A549 treated with Hydrocortisone at 1 μM for 4 hours (cell line): Measurements from ENCODE around the gene HSD17B12. TPM values are rescaled to one million over a fixed set of nuclear protein-coding genes. Genes with fewer than 3 reads are reported as not detected.

ENCODE experiments used
- total RNA-seq: library from RNA; stranded (reverse); fragments of 200-300 nt; extraction: Qiagen RNA extraction; gene quantifications from 5 replicates; pipeline ENCODE4 v1.2.3, GENCODE V29; 2022

HSD17B12 gene
- total RNA-seq: 67.7 to 70.2 TPM (median 68.7 TPM) in 5 replicates

DNA sequence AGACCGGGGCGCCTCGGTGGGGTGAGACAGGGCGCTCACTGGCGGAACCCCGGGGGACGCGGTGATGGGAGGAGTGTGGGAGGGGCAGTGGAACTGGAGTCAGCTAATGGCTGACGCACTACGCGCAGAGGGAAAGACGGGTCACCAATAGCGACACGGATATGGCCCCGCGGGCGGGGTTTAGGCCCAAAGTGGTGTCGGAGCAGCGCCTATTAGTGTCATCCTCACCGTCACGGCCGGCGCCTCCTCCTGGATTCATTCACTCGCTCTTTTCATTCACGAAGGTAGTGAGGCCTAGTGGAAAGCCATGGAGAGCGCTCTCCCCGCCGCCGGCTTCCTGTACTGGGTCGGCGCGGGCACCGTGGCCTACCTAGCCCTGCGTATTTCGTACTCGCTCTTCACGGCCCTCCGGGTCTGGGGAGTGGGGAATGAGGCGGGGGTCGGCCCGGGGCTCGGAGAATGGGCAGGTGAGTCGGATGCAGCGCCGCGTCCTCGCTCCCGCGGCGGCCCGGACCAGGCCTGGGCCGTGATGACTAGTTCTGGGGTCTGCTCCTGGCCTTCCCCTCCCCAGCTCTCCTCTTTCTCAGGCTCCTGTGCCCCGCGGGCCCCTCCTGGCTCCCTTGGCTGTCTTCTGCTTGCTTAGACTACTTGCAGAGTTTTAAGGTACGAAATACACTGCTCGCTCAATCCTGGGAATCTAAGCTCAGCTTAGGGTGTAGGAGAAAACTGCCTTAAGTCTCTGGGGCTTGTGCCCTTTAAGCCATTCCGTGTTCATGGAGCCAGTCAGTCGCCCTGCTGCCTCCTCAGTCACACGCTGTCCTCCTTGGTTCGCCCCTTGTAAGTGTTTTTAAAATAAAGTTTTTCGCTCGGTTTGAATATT, at the start of gene HSD17B12:
HSD17B12 (plus strand) TSS at position 218 of the 880 bp plus-strand sequence; CDS start at position 308, 90 bp downstream.

DNA sequence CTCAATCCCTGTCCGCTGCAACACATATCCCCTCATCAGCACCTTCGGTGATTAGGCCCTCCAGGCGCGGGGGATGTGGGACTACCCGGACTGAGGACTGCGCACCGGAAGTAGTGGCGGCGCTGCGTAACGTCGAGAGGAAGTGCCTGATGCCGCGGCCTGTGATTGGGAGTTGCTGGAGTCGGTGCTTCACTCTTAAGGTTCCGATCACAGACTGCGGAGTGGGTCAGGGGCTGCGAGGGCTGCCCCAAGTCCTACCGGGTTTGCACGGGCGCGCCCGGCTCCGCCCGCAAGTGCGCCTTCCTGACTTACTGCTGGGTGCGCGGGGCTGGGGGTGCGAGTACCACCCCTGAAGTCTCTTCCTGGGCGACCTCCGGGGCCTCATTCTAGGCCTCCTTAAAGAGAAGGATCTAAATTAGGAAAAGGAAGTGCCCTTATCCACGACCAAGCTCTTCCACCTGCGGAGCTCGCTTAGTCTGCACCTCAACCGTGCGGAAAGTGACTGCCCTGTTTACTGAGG, 200.2 kb downstream of the HSD17B12 start, which contains the start of gene ALKBH3:
ALKBH3 (plus strand) TSS at position 192 of the 520 bp plus-strand sequence. CDS start 1,822 bp downstream, outside the sequence.

Other genes with a start within 250 kb of the HSD17B12 start
- 26.0 to 28.3 TPM (median 26.3 TPM) in 5 replicates for gene ALKBH3, start 200.1 kb downstream of the HSD17B12 start, total RNA-seq